Measurements from ENCODE around the gene DGAT2.
"Not testable (repeated sequence)": the region's sequence is repeated elsewhere in the genome, so short reads cannot be mapped to it uniquely, and the experiment has no call there.

Gene DGAT2

DNA sequence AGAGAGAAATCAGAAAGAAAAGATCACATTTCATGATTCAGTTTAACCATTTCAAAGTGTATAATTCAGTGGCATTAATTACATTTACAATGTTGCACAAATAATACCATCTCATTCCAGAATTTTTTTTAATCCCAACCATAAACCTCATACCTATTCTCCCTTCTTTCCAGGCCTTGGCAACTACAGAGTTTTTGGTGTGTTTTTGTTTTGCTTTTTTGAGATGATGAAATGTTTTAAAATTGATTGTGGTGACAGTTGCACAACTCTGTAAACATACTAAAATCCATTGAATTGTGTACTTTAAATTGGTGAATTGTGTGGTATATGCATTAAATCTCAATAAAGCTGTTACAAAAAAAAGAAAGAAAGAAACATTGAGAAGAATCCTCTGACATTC is 13.6 kb upstream of the DGAT2 start:
- not testable (repeated sequence) for DNase-seq (ENCODE audit: low spot score)

DNA sequence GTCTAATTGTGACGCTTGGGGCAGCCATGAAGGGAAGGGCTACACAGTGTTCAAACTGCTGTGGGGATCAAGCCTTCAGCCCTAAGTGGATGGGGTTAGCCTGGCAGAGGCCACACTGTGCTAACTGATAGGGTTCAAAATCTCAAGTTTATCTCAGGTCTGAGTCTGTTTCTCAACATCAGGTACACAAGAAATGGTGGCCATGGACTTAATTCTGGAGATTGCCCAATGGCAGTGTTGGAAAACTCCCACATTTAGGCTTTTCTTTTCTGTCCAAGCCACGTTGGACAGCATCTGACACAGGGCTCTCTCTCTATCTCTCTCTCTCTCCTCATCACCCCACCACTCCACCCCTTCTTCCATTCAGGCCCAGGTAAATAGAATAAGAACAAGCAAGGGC is 10.9 kb upstream of the DGAT2 start:
- DNase-seq (ENCODE audit: low spot score) = no peak

DNA sequence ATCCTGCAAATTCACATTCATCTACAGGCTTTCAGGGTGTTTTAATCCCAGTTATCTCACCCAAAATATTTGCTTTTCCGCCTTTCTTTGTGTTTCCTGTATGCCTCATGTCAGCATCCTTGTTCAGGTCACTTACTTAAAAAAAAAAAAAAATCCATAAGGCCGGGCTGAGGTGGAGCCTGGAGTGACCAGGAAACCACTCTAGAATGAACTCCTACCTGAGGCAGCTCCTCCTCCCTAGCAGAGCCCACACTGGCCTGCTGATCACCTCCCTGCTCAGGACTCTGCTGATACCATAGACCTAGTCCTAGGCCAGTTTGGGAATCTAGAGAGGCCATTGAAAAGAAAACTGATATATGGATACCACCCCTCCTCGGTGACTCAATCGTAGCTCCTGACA is 8.7 kb upstream of the DGAT2 start:
- no peak for DNase-seq (ENCODE audit: low spot score)

DNA sequence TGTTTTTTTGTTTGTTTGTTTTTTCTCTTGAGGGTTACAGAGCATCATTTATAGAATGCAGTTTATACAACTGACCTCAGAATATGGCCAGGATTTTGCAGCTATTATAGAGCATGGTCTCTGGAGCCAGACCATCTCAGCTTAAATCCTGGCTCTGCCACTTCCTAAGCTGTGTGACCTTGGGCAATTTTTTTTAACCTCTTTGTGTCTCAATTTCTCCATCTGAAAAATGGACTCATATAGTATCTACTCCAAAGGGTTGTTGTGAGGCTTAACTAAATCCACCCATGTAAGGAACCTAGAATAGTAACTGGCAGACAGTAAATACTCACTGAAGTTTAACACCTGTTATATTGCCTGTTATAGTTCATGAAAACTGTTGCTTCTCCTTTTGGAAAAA is 8.3 kb upstream of the DGAT2 start:
- no peak for DNase-seq (ENCODE audit: low spot score)

DNA sequence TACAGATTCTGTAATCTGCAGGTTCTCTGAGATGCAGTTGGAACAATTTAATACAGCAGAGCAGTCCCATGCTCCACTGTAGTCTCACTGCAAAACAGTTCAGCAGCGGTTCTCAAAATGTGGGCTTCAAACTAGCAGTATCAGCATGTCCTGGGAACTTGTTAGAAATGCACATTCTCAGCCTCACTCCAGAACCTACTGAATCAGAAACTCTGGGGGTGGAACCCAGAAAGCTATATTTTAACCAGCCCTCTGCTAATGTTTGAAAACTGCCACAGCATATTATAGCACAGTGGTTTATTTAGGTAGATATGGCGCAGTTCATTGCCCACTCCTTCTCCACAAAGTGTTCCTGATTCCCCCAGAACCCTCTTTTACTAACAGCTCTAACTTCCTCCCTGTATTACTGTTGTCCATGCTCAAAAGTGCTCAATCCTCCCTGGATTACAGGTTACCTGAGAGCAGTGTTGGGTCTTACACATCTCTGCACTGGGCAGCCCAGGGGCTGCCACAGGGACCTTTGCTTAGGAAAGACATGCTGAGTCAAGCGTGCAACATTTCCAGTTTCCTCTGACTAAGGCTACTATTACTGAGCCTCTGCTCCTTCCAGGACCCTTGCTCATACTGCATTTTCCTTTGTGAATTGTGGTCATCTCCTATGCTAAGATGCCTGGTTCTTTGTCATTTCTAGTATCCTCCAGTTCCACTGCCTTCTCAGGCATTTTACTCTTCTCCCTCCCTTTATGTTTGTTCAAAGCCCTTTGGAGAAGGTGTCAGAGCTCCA is 7.7 kb upstream of the DGAT2 start:
- no peak for DNase-seq (ENCODE audit: low spot score)

DNA sequence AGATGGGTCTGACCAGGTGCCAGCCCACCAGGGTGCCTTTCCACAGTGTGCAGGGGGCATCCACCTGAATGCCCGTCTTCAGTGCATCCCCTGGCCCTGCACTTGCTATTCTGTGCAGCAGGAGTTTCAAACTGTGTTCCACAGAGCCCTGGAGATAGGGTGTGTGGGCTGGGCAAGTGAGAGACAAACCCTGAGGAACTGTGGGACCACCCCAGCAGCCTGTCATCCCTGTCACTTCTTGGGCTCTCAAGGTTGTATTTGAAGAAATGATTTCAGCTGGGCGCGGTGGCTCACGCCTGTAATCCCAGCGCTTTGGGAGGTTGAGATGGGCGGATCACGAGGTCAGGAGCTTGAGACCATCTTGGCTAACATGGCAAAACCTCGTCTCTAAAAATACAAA is 6.4 kb upstream of the DGAT2 start:
- no peak for DNase-seq (ENCODE audit: low spot score)

DNA sequence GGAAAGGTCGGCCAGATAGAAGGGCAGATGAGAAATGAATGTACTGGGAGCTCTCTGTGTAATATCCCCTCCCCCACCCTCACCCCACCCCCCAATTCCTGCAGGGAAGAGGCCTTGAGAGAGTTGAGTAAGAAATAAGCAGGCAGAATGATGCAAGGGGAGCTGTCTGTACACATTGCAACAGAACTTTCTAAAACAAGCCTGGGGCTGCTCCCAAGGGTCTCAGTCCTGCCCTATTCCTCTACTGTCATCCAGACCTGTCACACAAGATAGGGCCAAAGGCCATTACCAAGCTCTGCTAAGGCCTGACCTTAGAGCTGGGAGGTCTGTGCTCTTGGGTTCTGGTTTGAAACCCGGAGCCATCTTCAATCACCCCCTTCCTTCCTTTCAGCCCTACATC is 5.7 kb upstream of the DGAT2 start:
- DNase-seq (ENCODE audit: low spot score) = no peak

DNA sequence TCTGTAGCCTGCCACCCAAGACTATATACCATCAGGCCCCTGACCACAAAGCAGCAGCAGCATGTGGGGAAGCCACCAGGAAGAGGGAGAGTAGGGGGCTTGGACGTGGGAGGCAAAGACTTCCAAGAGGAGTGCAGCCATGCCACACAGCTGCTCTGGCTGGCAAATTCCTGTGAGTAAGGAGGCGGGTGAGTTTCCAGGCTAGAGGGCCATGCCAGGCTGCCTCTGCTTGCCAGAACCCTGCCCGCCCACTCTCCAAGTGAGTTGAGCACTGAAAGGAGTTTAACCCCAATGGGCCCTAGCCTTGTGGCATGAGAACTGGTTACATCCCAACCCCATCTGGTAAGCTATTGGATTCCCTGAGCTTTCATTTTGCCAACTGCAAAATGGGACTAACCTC is 4.7 kb upstream of the DGAT2 start:
- DNase-seq (ENCODE audit: low spot score) = no peak

DNA sequence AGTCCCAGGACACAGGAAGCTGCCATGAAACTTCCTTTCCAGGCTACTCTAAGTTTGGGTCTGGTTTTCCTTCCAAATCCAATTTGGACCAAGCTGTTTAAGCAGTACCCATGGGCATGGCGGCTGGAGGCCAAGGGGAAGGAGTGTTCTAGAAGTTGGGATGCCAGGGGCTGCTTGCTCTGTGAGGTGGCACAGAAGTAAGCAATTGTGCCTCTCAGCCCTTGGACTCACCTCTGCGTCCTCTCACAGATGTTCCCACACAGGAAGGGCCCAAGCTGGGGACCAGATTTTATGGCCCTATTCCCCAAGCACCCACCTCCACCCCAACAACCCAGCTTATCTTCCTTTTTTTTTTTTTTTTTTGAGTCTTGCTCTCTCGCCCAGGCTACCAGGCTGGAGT is 3.5 kb upstream of the DGAT2 start:
- no peak for DNase-seq (ENCODE audit: low spot score)

DNA sequence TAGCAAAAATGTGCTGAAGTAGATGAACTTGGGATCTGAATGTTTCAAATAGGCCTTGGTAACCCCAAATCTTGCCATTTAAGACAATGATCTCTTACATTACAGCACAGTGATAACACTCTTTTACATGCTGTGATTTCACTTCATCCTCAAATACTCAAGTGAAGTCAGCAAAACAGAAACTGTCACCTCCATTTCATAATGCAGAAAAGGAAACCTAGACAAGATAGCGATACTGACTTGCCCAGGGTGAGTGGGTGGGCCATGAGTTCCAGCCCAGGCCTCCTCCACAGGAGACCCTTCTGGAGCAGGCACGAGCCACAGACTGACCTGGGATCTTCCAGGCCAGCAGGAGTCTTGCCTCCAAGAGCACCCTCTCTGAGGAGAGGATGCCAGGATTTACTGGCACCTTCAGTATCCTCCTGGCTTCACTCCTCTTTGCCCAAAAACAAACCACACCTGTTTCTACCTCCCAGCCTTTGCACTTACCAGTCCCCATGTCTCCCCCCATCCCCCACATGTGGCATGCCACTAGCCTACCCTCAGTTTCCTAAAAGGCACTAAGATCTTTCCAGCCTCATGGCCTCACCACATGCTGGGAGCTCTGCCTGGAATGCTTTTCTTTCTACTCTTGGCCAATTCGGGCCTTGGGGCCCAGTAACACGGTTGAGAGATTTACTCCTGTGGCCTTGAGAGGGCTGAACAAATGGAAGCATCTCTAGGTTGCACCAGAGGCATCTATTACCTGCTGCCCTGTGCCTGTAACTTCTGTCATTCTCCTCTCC is 1.9 kb upstream of the DGAT2 start:
- DNase-seq (ENCODE audit: low spot score) = no peak

DNA sequence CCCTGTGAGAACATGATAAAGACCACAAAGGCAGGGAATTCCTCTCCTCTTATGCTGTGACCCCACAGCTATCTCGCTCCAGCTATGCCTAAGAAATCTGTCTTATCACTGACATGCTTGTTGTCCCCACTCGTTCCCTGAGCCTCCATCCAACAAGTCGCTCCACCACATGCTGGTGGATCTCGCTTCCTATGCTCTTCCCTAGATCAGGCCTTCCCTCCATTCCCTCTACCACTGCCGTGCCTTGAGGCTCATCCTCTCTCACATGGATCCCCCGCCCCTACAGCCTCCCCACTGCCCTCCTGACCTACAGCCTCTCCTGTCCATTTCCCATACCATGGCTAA is 1.4 kb upstream of the DGAT2 start:
- no peak for DNase-seq (ENCODE audit: low spot score)

DNA sequence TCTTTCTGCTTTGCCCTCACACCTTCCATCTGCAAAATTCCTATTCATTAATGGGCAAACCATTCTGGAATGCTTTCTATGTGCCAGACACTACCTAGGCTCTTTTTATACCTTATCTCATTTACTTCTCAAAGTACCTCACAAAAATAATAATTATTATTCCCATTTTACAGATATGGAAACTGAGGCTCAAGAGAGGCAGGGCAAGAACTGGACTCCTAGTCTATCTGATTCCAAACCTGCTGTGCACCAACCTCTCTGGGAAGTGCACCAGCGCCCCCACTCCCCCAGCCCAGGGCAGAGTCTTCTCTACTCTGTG is 826 bp upstream of the DGAT2 start:
- no peak for DNase-seq (ENCODE audit: low spot score)

DNA sequence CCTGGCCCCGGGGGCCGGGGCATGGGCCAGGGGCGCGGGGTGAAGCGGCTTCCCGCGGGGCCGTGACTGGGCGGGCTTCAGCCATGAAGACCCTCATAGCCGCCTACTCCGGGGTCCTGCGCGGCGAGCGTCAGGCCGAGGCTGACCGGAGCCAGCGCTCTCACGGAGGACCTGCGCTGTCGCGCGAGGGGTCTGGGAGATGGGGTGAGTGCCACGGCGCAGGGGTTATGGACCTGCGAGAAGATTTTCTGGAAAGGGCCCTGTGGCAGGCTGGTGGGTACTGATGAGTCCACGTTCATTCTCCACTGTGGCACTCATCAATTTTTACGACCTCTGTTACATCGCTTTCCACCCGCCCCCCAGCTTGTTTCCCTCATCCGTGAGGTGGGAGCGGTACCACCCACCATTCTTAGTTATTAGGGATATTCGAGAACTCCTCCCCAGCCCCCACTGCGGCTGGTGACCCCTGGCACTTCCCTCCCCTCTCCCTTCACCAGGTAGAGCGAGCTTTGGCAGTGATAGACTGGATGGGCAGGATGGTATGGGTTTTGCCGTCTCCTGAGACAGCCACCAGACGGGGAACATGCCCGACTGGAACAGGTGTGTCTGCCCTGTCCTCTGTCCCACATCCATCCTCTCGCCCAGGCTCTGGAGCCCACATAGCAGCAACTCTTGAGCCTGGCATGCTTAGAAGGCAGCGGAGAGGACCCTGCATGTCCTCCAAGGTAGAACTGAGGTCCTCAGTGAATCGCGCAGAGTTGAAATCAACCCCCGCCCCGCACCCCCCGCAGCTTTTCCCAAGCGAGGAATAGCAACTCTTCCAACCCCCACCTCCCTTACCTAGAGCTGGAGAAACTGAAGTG is 562 bp downstream of the DGAT2 start:
- no peak for DNase-seq (ENCODE audit: low spot score)

DNA sequence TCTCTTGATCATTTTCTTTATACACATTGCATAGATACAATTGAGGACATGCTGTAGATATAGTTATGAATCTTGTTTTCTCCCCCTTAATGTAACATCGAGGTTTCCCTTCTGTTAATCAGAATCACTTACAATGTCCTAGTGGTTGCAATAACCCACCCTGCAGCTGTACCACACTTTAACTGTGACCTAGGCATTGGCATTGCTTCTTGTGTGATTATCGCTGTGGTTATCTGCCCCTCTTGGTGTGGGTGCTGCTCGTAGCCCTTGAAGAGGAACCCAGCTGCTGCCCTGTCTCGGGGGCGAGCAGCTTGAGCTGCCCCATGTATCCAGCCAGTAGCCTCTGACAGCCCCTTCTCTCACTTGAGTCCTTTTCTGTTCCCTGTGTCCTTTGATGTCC is 1.5 kb downstream of the DGAT2 start:
- DNase-seq (ENCODE audit: low spot score) = no peak

DNA sequence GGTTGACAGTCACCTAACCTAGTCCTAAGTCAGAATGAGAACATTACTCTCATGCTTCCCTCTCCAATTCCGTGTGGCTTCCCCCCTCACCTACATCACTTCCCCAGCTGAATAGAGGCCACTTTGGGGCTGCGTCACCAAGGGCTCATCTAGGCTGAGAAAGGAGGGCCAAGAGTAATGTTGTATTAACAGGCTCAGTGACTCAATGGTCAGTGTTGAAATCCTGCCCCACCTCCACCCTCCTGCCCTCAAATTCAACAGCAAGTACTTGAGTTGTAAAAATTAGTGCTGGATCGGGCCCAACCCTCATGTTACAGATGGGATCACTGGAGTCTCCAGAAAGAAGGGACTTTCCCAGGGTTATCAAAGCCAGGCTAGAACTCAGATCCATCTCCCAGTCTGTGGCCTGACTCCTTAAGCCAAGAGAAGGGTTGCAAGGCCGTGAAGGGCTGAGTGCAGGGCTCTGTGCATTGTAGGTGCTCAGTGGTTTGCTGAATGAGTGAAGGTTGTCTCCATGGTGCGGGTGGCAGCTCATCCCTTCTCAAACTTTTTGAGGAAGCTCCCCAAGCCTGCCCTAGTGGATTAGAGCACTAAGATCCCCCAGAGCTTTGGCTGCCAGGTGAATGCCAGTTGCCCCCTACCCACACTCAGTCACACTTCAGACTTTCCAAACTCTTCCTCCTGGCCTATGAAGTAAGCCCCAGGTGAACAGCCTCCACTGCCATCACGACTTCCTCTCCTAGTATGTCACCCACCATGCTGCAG is 3.2 kb downstream of the DGAT2 start:
- DNase-seq (ENCODE audit: low spot score) = no peak

DNA sequence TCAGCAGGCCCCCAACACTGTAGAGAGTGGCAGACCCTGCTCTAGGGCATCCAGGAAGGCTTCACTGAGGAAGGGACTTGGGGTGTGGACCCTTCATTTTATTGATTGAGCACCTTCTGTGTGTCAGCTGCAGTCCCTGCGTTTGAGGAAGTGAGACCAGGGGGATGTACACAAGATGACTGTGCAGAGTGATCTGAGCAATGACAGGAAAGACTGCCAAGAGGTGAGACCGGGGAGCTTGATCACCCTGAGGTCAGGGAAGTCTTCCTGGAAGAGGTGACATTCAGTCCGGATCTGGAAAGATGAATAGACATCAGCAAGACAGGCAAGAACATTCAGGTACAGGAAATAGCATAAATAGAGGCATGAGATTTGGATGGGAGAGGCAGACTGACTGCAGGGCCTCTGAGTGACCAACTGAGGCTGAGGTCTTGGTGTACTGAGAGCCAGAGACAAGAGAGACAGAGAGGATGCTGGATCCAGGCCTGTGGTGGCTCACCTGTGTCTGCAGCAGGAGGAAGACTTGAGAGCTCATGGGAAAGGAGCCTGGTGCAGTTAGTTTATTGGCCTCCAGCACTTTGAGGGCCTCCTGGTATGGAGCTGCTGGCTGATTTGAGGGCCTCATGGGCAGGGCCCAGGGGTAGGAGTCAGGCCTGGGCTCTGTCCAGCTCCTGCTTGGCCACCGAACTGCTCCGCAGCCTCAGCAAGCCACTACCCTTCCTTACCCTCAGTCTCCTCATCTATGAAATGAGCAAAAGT is 5.2 kb downstream of the DGAT2 start:
- DNase-seq (ENCODE audit: low spot score) = no peak

DNA sequence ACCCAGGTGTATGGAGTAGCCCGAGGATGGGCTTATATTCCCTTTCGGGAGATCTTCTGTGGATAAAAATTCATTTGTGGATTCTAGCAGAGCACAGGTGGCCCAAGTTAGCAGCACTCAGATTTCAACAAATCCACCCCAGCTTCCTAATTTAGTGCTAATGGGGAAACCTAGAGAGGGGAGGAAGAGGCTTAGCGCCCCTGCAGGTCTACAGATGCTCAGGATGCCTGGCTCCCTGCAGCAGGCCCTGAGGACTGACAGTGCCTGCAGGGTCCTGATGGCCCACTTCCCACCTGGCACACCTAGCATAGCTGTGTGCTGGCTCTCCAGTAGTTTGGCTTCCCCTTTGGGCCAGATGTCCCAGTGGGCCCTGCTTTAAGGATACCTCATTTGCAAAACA is 6.5 kb downstream of the DGAT2 start:
- DNase-seq (ENCODE audit: low spot score) = no peak

DNA sequence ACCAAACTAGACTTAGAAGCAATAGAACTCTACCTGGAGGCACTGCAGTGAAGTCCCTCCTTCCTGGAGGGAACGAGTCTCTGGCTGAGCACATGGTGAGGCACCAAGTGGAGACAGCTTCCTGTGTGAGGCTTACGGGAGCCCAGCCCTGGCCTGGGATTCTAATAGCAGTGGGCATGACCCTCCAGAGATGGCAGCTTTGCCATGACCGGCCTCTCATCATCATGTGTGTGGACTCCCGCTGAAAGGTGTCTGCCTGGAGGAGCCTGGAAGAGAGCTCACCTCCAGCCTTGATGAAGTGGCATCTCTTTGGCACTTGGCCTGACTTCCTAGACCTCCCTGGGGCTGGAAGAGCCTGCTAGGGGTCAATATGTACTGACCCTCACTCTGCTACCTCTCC is 8.0 kb downstream of the DGAT2 start:
- DNase-seq (ENCODE audit: low spot score) = no peak

DNA sequence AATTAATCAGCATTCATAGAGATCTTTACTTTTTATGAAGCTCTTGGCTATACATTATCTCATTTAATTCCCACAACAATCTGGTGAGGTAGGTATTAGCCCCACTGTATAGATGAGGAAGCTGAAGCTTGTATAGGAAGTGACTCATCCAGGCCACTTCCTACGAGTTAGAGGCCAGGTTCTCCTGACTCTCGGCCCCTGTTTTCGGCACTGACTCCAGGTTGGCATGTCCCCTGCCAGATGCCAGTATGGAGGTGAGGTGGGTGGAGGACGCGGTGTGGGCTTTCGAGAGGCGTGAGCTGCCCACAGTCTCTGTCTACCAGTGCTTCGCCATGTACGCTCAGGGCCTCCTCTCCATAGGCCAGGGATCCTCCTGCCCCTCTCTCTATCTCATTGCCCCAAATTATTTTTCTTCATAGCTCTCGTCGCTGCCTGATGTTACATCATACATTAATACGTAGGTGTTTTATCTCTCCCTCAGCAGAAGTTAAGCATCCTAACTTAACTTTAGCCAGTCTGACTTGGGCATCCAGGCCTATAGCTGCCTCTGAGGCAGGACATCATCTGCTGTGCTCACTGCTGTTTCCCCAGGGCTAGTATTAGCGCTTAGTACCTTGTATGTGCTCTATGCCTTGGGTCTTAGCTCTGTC is 9.0 kb downstream of the DGAT2 start:
- no peak for DNase-seq (ENCODE audit: low spot score)

DNA sequence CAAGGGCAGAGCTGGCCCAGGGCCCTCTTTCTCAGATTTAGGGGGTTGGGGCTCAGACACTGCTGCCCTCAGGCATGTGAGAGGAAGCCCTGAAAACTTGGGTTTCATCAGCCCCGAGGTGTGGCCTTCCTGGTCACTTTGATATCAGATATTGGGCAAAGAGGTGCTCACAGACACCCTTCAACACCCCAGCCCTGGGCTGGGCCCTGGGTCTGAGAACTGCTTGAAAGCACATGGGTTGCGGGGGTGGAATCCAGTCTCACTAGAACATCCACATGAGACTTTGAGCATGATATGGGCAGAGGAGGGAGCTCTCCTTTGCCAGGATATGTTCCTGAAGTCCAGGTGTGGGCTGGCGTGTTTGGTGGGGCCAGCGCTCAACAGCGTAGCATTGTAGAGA is 10.4 kb downstream of the DGAT2 start:
- no peak for DNase-seq (ENCODE audit: low spot score)

DNA sequence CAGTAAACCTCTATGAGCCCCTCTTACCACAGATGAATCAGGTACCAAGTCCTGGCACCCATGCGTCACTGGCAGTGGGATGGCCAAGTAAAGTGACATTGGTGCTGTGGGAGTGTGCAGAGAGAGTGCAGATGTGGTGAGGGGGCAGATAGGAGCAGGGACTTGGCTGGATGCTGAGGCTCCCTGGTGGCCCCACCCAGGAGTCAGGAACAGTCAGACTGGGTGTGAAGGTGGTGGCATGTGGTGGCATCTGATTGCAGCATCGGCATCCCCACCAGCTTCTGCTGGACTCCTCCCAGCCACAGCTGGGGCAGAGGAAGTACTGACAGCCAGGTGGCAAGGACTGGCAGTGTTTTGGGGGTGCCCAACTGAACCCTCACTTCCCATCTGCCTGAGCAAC is 11.4 kb downstream of the DGAT2 start:
- no peak for DNase-seq (ENCODE audit: low spot score)

All from cerebellar cortex (tissue), 1 donor.